ENCODE results near the gene B4GALNT3. TPM values are rescaled to one million over a fixed set of nuclear protein-coding genes. Genes with fewer than 3 reads are reported as not detected.
A peak's percentile ranks its signal among the peaks of the same experiment; 100 is the strongest.

B4GALNT3 gene
- total RNA-seq, 1 experiment from 2014 or later: 2.3 TPM

GRCh38 chr12:591167-592023, 131.7 kb downstream of the B4GALNT3 start:
- Histone ChIP-seq H3K9me3 (ENCODE audit: control insufficient read depth, insufficient read depth, low read depth, low read length) (no peaks in the 10 kb centered on the region), H3K36me3 (ENCODE audit: control insufficient read depth, insufficient read depth, low read length) (no peaks in the 10 kb centered on the region), H3K4me3 (ENCODE audit: low read depth in 2 of 2, low read length in 2 of 2) (no peak overlapping the region), H3K4me1 (ENCODE audit: control insufficient read depth, insufficient read depth, low read length) (peaks cover 6% of the 10 kb centered on the region), H3K27me3 (ENCODE audit: control insufficient read depth, insufficient read depth, low read length) (no peaks in the 10 kb centered on the region), H3K27ac (ENCODE audit: low read length) (peak overlapping the region; percentile 46)
- no TSS peak for BruUV-seq (replicated peaks)
- ATAC-seq (peak; percentile 73), DNase-seq (ENCODE audit: low read depth, low spot score) (no peak)
- ChIA-PET POLR2A (no interaction called here), CTCF (no interaction called here)
- no peak for TF ChIP-seq SIN3A (IDR thresholded peaks at IDR 0.05; ENCODE audit: borderline replicate concordance, insufficient read depth, low read depth, low read length)
- no peak for TF ChIP-seq CTCF (IDR thresholded peaks at IDR 0.05)
- no peak for TF ChIP-seq TCF7L2 (IDR thresholded peaks at IDR 0.05; ENCODE audit: low read depth, low read length)
- TF ChIP-seq REST (IDR thresholded peaks at IDR 0.05; ENCODE audit: insufficient read depth in 1 of 2, low read depth in 2 of 2, low read length in 1 of 2): no peak
- TF ChIP-seq POLR2AphosphoS5 (IDR thresholded peaks at IDR 0.05; ENCODE audit: low read depth, low read length): no peak
- in situ Hi-C loops (cut with HindIII; ENCODE audit: low pct_unique_long_range_greater_than_20kb, low sequenced_read_pairs): no loop called here
- intact Hi-C loops (cut with micrococcal nuclease; ENCODE audit: unreplicated experiment): no loop called here

GRCh38 chr12:592024-592505, 132.3 kb downstream of the B4GALNT3 start:
- DNase-seq (ENCODE audit: low read depth, low spot score): no peak
- Histone ChIP-seq H3K27ac (ENCODE audit: low read length) (peak overlapping the region; percentile 46), H3K27me3 (ENCODE audit: control insufficient read depth, insufficient read depth, low read length) (no peaks in the 10 kb centered on the region), H3K9me3 (ENCODE audit: control insufficient read depth, insufficient read depth, low read depth, low read length) (no peaks in the 10 kb centered on the region), H3K36me3 (ENCODE audit: control insufficient read depth, insufficient read depth, low read length) (no peaks in the 10 kb centered on the region), H3K4me3 (ENCODE audit: low read depth in 2 of 2, low read length in 2 of 2) (no peak overlapping the region), H3K4me1 (ENCODE audit: control insufficient read depth, insufficient read depth, low read length) (peaks cover 6% of the 10 kb centered on the region)
- ATAC-seq: no peak
- ChIA-PET CTCF (no interaction called here), POLR2A (no interaction called here)
- no TSS peak for BruUV-seq (replicated peaks)
- in situ Hi-C loops (cut with HindIII; ENCODE audit: low pct_unique_long_range_greater_than_20kb, low sequenced_read_pairs): no loop called here
- no peak for TF ChIP-seq REST (IDR thresholded peaks at IDR 0.05; ENCODE audit: insufficient read depth in 1 of 2, low read depth in 2 of 2, low read length in 1 of 2)
- TF ChIP-seq CTCF (IDR thresholded peaks at IDR 0.05): no peak
- TF ChIP-seq TCF7L2 (IDR thresholded peaks at IDR 0.05; ENCODE audit: low read depth, low read length): no peak
- TF ChIP-seq POLR2AphosphoS5 (IDR thresholded peaks at IDR 0.05; ENCODE audit: low read depth, low read length): no peak
- no peak for TF ChIP-seq SIN3A (IDR thresholded peaks at IDR 0.05; ENCODE audit: borderline replicate concordance, insufficient read depth, low read depth, low read length)
- intact Hi-C loops (cut with micrococcal nuclease; ENCODE audit: unreplicated experiment): no loop called here
